ENCODE measurements around the gene KCTD1.
A peak's percentile ranks its signal among the peaks of the same experiment; 100 is the strongest.

KCTD1 gene

DNA sequence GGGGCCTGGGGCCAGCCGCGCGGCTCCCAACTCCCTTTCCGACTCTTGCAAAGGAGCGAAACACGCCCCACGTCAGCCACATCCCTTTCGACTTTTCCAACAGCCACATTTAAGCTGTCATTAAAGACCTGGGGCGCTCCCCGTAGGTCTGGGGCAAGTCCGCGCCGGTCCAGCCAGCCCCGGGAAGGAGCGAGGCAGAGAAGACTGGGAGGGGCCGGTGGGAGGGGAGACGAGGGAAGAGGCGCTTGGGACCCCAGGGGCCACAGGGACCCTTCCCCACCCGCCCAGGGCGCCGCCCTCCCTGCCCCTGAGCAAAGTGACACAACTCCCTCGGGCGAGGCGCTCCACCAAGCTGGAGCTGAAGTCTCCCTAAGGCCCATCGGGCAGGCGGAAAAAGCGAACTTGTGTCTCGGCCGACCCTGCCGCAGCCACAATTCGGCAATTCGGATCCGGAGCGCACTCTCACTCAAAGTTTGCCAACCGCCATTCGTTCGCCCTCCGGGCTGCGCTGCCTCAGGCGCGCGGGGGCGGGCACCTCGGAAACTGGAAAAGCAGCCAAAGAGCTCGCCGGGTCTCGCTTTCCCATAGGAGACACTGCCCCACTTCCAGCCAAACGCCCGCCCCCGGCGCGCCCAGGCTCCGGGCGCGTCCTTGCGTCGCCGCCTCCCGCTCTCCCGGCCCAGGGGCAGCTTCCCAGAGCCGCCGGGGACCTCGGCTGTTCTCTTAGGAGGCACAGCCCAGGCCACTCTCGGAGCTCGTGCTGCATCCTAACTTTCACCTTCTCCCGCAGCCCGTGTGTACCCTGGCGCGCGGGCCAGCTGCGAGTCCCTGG, 1.1 kb upstream of the KCTD1 start:
- Histone ChIP-seq H3K36me3 (ENCODE audit: insufficient read depth, low read length) (no peaks in the 10 kb centered on the region), H3K4me3 (ENCODE audit: low read length, poor library complexity, severe bottlenecking) (peak overlapping the region; percentile 93), H3F3A (ENCODE audit: low read depth) (0 out of 2 replicates have a peak, but pooled peaks cover 3% of the 10 kb centered on the region), H3K4me2 (ENCODE audit: low read depth, low read length, poor library complexity, severe bottlenecking) (peak overlapping the region; percentile 88), H4K20me1 (ENCODE audit: insufficient read depth, low read length, poor library complexity, severe bottlenecking) (peaks cover 6% of the 10 kb centered on the region), H3K27me3 (ENCODE audit: insufficient read depth, low read length, poor library complexity, severe bottlenecking) (no peaks in the 10 kb centered on the region), H3K9me2 (replicated peaks; ENCODE audit: low read depth, low read length) (no peaks in the 10 kb centered on the region), H3K4me1 (ENCODE audit: insufficient read depth, low read length, poor library complexity, severe bottlenecking) (peaks cover 37% of the 10 kb centered on the region), H3K9ac (ENCODE audit: low read depth, low read length, poor library complexity, severe bottlenecking) (peak overlapping the region; percentile 79), H3K79me2 (ENCODE audit: insufficient read depth, low read length) (peaks cover 25% of the 10 kb centered on the region), H3K9me3 (ENCODE audit: insufficient read depth, low read depth, low read length) (no peaks in the 10 kb centered on the region), H2AFZ (ENCODE audit: low read length) (peak overlapping the region; percentile 98)
- TF ChIP-seq, protein P1, sequence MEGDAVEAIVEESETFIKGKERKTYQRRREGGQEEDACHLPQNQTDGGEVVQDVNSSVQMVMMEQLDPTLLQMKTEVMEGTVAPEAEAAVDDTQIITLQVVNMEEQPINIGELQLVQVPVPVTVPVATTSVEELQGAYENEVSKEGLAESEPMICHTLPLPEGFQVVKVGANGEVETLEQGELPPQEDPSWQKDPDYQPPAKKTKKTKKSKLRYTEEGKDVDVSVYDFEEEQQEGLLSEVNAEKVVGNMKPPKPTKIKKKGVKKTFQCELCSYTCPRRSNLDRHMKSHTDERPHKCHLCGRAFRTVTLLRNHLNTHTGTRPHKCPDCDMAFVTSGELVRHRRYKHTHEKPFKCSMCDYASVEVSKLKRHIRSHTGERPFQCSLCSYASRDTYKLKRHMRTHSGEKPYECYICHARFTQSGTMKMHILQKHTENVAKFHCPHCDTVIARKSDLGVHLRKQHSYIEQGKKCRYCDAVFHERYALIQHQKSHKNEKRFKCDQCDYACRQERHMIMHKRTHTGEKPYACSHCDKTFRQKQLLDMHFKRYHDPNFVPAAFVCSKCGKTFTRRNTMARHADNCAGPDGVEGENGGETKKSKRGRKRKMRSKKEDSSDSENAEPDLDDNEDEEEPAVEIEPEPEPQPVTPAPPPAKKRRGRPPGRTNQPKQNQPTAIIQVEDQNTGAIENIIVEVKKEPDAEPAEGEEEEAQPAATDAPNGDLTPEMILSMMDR (conservative IDR thresholded peaks at IDR 0.05; ENCODE audit: low read length): no peak
- no peak for TF ChIP-seq EZH2phosphoT487 (IDR thresholded peaks at IDR 0.05; ENCODE audit: borderline replicate concordance)

DNA sequence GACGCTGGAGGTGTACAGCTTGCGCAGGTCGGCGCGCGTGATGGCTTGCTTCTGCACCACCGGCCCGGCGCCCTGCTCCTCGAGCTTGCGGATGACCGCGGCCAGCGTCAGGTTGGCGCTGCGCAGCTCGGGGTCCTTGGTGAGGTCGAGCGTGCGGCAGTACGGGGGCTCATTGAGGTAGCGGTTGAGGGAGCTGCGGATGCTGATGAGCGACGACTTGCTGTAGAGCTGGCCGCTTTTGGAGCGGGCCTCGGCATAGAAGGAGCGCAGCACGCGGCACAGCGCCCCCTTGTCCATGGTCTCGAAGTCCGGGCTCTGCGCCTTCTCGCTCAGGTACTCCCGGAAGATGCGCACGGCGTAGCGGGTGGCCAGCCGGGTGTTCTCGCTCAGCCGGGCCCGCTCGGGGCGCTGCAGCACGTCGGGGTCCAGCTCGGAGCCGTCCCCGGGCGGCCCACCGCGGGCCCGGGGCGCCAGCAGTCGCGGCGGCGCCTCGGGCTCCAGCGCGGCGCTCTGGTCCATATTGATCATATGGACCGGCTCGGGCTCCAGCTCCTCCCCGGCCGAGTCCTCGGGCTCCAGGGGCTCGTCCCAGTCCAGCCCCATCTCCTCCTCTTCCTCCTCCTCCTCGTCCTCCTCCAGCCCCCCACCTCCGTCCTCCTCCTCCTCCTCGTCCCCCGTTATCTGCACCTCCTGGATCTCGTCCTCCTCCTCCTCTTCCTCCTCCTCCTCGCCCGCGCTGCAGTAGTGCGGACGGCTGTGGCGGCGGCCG, 523 bp downstream of the KCTD1 start:
- no peaks in the 10 kb centered on the region for H3K27me3 ChIP-seq (ENCODE audit: insufficient read depth, low read length, poor library complexity, severe bottlenecking)
- 0 out of 2 replicates have a peak, but pooled peaks cover 3% of the 10 kb centered on the region for H3F3A ChIP-seq (ENCODE audit: low read depth)
- no peaks in the 10 kb centered on the region for H3K36me3 ChIP-seq (ENCODE audit: insufficient read depth, low read length)
- H3K79me2 ChIP-seq (ENCODE audit: insufficient read depth, low read length): peaks cover 25% of the 10 kb centered on the region
- no peaks in the 10 kb centered on the region for H3K9me3 ChIP-seq (ENCODE audit: insufficient read depth, low read depth, low read length)
- peak overlapping the region; percentile 93 for H3K4me3 ChIP-seq (ENCODE audit: low read length, poor library complexity, severe bottlenecking)
- TF ChIP-seq EZH2phosphoT487 (IDR thresholded peaks at IDR 0.05; ENCODE audit: borderline replicate concordance): no peak
- TF ChIP-seq, protein P1 (conservative IDR thresholded peaks at IDR 0.05; ENCODE audit: low read length): no peak
- peaks cover 46% of the 10 kb centered on the region for H3K4me1 ChIP-seq (ENCODE audit: insufficient read depth, low read length, poor library complexity, severe bottlenecking)
- peak overlapping the region; percentile 98; the same call in 1 of the 2 replicates for H2AFZ ChIP-seq (ENCODE audit: low read length)
- H3K9me2 ChIP-seq (replicated peaks; ENCODE audit: low read depth, low read length): no peaks in the 10 kb centered on the region
- H3K4me2 ChIP-seq (ENCODE audit: low read depth, low read length, poor library complexity, severe bottlenecking): peak overlapping the region; percentile 88
- H4K20me1 ChIP-seq (ENCODE audit: insufficient read depth, low read length, poor library complexity, severe bottlenecking): peaks cover 9% of the 10 kb centered on the region
- peak overlapping the region; percentile 79 for H3K9ac ChIP-seq (ENCODE audit: low read depth, low read length, poor library complexity, severe bottlenecking)

DNA sequence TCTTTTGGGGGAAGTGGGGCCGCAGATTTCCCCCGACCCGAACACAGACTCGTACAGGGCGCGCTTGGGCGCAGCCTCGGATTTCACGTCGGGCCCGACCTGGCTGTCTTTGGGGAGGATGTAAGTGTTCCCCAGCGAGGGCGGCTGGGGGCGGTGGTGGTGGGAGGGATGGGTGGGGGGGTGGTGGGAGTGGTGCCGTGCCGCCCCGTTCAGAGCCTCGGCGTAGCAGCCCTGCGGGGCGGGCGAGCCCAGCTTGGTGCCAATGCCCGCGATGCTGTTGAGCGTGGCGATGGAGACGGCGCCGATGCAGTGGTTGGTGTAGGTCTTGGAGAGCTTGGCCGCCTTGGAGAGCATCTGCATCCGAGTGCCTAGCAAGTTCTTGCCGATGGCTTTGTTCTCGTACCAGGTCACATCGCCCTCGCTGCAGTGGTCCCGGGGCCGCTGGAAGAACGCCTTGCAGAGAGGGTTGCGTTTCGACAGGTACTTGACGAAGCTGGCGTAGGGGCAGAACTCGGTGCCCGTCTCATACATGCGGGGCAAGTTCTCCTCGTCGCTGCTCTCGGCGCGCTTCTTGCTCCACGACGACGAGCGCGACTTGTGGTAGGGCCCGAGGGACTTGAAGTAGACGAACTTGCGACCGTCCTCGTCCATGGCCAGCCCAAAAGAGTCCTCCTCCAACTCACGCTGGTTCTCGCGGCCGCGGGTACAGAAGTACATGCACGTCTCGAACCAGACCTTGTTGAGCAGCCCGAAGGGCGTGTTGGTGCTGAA, 1.3 kb downstream of the KCTD1 start:
- Histone ChIP-seq H3K27me3 (ENCODE audit: insufficient read depth, low read length, poor library complexity, severe bottlenecking) (no peaks in the 10 kb centered on the region), H3K9ac (ENCODE audit: low read depth, low read length, poor library complexity, severe bottlenecking) (no peak overlapping the region), H4K20me1 (ENCODE audit: insufficient read depth, low read length, poor library complexity, severe bottlenecking) (peaks cover 10% of the 10 kb centered on the region), H2AFZ (ENCODE audit: low read length) (no peak overlapping the region), H3K4me3 (ENCODE audit: low read length, poor library complexity, severe bottlenecking) (peak overlapping the region; percentile 93), H3K36me3 (ENCODE audit: insufficient read depth, low read length) (no peaks in the 10 kb centered on the region), H3K9me2 (replicated peaks; ENCODE audit: low read depth, low read length) (no peaks in the 10 kb centered on the region), H3F3A (ENCODE audit: low read depth) (0 out of 2 replicates have a peak, but pooled peaks cover 3% of the 10 kb centered on the region), H3K4me1 (ENCODE audit: insufficient read depth, low read length, poor library complexity, severe bottlenecking) (peaks cover 54% of the 10 kb centered on the region), H3K4me2 (ENCODE audit: low read depth, low read length, poor library complexity, severe bottlenecking) (peak overlapping the region; percentile 88), H3K9me3 (ENCODE audit: insufficient read depth, low read depth, low read length) (no peaks in the 10 kb centered on the region), H3K79me2 (ENCODE audit: insufficient read depth, low read length) (peaks cover 29% of the 10 kb centered on the region)
- no peak for TF ChIP-seq EZH2phosphoT487 (IDR thresholded peaks at IDR 0.05; ENCODE audit: borderline replicate concordance)
- TF ChIP-seq, protein P1 (conservative IDR thresholded peaks at IDR 0.05; ENCODE audit: low read length): no peak
